HG03108 (cell line): Measurements from ENCODE around the gene FRMD6.
"Not testable (repeated sequence)": the region's sequence is repeated elsewhere in the genome, so short reads cannot be mapped to it uniquely, and the experiment has no call there.

Source experiments
- ATAC-seq: cut with Tn5 transposase; IDR thresholded peaks from one replicate; pipeline ENCODE4 v1.9.1; 2021; ENCODE audit warnings: moderate library complexity; ENCODE audit not compliant: unreplicated experiment

Gene FRMD6

GRCh38 chr14:51628238-51628637, 23.5 kb upstream of the FRMD6 start:
- ATAC-seq, result no peak

GRCh38 chr14:51630987-51631386, 20.7 kb upstream of the FRMD6 start:
- ATAC-seq, result no peak

- not testable (repeated sequence) for ATAC-seq
Measured at GRCh38 chr14:51633298-51633697, 18.4 kb upstream of the FRMD6 start.

GRCh38 chr14:51636109-51636508, 15.6 kb upstream of the FRMD6 start:
- ATAC-seq, result no peak

- ATAC-seq, result no peak
Measured at GRCh38 chr14:51638071-51638944, 13.4 kb upstream of the FRMD6 start.

- ATAC-seq, result no peak
Measured at GRCh38 chr14:51639668-51640316, 11.9 kb upstream of the FRMD6 start.

- no peak for ATAC-seq
Measured at GRCh38 chr14:51643140-51643539, 8.6 kb upstream of the FRMD6 start.

GRCh38 chr14:51644217-51644933, 7.3 kb upstream of the FRMD6 start:
- no peak for ATAC-seq

GRCh38 chr14:51648296-51648695, 3.4 kb upstream of the FRMD6 start:
- ATAC-seq, result no peak

GRCh38 chr14:51650716-51651387, 858 bp upstream of the FRMD6 start:
- ATAC-seq, result no peak

- ATAC-seq, result peak; percentile 33
Measured at GRCh38 chr14:51652168-51653078, 713 bp downstream of the FRMD6 start.

- ATAC-seq, result no peak
Measured at GRCh38 chr14:51653079-51653774, 1.5 kb downstream of the FRMD6 start.

GRCh38 chr14:51653775-51654532, 2.2 kb downstream of the FRMD6 start:
- no peak for ATAC-seq

- no peak for ATAC-seq
Measured at GRCh38 chr14:51654533-51654845, 2.8 kb downstream of the FRMD6 start.

- no peak for ATAC-seq
Measured at GRCh38 chr14:51657762-51658161, 6.1 kb downstream of the FRMD6 start.

- no peak for ATAC-seq
Measured at GRCh38 chr14:51658441-51659173, 6.9 kb downstream of the FRMD6 start.

GRCh38 chr14:51660741-51661140, 9.0 kb downstream of the FRMD6 start:
- no peak for ATAC-seq

GRCh38 chr14:51661504-51661903, 9.8 kb downstream of the FRMD6 start:
- no peak for ATAC-seq
